HL-60 (cell line): ENCODE results near the gene SERPINB5.

Source experiments
- POLR2AphosphoS5 ChIP-seq: IDR thresholded peaks from 2 replicates; pipeline ENCODE4 v1.6.1; 2012; ENCODE audit warnings: low read depth
- REST ChIP-seq: IDR thresholded peaks from 2 replicates; pipeline ENCODE4 v1.6.1; 2012; ENCODE audit warnings: low read depth; ENCODE audit not compliant: insufficient replicate concordance
- SPI1 ChIP-seq: IDR thresholded peaks from 2 replicates; pipeline ENCODE4 v1.6.1; 2012; ENCODE audit warnings: low read depth, mild to moderate bottlenecking, borderline replicate concordance
- TF ChIP-seq, protein P1 (sequence below): IDR thresholded peaks from one replicate; pipeline ENCODE4 v1.5.1; 2011; ENCODE audit warnings: low read length, control low read depth, inconsistent platforms; ENCODE audit not compliant: insufficient read depth

DNA sequence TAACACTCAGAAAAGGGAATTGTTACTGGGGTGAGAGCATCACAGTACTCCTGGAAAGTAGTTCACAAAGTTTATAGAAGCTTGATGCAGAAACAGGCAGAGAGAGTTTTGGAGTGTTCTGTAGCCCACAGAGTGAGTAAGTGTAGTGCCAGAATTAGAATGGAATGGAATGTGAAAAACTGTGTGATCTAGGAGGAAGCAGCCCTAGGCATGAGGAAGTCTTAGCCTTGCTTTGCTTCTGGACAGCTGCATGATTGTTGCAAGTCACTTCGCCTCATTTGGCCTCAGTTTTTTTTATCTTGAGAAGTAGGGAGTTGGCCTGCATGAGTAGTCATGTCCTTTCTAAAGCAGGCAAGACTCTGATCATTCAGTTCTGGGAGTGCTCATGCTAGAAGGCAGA, 76.3 kb downstream of the SERPINB5 start:
- TF ChIP-seq, protein P1, sequence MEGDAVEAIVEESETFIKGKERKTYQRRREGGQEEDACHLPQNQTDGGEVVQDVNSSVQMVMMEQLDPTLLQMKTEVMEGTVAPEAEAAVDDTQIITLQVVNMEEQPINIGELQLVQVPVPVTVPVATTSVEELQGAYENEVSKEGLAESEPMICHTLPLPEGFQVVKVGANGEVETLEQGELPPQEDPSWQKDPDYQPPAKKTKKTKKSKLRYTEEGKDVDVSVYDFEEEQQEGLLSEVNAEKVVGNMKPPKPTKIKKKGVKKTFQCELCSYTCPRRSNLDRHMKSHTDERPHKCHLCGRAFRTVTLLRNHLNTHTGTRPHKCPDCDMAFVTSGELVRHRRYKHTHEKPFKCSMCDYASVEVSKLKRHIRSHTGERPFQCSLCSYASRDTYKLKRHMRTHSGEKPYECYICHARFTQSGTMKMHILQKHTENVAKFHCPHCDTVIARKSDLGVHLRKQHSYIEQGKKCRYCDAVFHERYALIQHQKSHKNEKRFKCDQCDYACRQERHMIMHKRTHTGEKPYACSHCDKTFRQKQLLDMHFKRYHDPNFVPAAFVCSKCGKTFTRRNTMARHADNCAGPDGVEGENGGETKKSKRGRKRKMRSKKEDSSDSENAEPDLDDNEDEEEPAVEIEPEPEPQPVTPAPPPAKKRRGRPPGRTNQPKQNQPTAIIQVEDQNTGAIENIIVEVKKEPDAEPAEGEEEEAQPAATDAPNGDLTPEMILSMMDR, result no peak
- TF ChIP-seq POLR2AphosphoS5 (0 out of 2 replicates have a peak, but pooled peaks have one; percentile 30), REST (no peak), SPI1 (peak; percentile 90)
